NCI-H2029 (cell line): ENCODE measurements around the gene RBM5.

Source experiments
- DNase-seq: peaks from one replicate; lab custom pipeline; 2025; lab: John Stamatoyannopoulos, UW

RBM5 gene

DNA sequence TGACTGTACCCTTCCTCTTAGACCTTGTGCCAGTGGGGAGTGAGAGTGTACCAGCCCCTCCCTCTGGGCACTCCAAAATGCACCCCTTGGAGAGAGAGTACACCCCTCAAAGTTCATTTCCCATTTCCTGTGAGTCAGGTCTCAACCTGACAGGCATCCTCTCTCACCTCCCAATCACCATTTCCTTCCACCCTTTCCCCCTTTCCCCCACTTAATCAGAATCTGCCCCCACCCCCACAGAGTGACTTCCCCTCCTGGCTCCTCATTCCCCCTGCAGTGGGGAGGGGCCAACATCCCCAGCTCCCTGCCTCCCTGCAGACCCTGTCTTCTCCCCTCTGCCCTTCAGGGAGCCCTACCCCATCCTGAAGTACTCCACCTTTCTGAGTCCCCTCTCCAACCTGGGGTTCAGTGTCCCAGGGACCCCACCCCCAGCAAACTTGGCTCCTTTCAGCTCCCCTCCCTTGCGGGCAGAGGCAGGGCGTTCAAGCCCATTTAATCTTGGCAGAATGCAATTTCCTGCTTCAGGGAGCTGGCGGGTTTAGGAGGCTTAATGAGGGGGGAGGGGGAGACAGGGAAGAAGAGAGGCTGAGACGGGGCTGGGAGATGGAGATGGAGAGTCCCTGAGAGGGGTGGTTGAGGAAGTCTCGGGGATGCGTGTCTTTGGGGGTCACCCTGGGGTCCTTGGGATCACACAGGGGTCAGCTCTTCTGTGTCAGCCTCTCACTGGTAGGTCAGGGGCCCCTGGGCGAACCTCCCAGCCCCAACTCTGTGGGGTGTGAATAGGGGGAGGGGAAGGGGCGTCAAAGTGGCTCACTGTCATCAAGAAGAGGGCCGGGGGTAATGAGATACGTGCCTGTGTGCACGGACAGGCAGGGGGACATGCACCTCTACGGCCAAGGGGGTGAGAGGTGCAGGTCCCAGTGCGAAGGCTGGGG, 49.8 kb downstream of the RBM5 start:
- DNase-seq, result peak; percentile 26

DNA sequence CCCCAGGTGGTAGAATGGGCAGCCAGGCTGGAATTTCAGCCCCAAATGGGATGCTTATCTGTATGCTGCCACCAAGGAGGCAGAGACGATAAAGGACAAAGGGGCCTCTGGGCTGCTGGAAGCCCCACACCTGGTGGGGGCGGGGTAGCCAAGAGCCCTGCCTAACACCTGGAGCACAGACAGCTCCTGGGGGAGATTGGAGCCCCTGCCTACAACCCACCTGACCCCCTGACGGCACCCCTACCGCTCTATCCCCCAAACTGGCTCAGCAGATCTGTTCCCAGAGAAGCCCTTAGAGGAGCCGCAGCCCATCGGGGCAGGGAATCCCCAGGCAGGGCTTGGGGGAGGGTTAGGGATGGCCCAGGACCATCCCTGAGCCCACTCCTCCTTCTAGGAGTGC, 50.6 kb downstream of the RBM5 start:
- DNase-seq, result no peak

DNA sequence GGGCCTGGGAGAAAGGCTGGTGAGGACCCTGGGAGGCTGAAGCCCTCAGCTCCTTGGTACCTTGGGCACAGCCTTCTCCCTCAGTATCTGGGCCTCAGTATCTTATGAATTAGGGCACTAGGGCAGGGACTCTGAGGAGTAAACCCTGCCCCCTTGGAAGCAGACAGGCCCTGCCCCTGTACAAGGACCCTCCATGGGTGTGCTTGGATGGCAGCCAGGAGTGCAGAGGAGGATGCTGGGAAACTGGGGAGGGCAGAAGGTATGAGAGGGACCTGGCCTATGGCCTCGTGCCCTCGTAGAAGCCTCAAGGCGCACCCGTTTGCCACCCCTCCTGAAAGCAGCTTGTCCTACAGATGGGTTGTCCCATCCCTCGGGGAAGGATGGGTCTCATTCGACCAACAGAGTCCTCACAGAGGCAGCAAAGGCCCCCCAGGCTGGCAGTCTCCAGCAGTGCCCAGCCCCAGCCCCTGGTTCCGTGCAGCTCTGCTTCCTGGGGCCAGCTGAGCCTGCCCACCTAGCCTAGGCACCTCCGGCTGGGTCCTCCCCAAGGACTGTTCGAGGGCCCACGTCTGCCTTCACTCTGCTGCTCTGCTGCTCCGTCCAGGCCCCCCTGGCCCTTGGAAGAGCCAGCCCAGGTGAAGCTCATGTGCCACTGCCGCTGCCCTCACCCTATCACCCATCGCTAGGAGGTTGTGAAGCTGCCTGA, 51.2 kb downstream of the RBM5 start:
- no peak for DNase-seq

DNA sequence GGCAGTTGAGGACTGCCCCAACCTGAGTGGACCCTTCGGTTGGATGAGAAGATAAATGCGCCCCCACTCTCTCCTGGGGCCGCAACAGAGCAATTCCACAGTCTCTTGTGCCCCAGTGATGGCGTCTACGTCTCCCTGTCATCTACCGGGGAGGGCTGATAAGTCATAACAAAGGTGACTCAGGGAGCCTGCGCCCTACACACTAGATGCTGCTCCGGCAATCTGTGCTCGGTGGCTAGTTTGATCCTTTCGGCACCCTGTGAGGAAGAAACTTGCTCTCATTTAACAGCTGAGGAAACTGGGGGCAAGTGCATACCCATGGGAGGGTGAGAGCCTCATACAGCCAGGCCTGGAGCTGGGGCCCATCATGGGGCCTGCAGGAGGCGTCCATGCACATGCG, 52.3 kb downstream of the RBM5 start:
- DNase-seq, result no peak

DNA sequence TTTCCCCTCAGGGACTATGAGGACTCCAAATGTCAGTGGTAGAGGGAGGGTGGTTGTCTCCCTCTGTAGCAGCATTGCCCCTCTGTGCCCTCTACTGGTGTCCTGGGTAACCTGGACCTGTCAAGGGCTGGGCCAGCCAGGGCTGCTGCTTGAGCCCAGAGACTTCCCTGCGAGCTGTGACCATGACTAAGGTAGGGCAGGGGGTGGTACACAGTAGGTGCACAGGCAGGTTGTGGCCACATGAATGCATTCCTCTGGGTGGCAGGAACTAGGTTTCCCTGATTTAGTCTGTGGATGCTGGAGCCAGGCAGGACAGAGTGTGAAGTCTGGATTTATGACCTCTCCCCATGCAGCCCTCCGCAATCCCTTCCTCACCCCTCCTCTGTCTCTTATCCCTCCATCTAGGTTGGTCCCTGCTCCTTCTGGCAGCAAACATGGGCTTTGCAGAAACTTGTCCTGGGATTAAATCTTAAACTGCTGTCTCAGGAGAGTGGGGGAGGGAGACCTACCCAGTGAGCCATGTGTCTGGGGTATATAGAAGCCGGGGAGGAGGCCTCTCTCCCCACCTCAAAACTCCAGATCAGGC, 57.7 kb downstream of the RBM5 start:
- DNase-seq, result no peak

DNA sequence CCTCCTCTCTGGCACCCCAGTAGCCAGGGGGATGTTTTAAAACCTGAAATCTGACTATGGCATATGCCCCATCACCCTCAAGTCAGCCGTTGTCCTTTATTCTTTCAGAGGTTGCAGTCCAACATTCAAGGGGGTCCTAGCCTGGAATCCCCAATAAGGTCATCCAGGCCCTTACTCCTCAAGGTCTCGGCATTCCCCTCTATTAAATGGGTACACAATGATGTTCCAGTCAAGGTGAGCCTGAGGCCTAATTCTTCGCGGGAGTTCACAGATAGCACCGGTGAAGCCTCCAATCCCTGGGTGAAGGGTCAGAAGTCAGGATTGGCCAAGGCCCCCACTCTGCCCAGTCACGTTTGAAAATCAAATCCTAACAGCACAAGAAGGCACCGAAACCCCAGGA, 58.3 kb downstream of the RBM5 start:
- DNase-seq, result no peak

DNA sequence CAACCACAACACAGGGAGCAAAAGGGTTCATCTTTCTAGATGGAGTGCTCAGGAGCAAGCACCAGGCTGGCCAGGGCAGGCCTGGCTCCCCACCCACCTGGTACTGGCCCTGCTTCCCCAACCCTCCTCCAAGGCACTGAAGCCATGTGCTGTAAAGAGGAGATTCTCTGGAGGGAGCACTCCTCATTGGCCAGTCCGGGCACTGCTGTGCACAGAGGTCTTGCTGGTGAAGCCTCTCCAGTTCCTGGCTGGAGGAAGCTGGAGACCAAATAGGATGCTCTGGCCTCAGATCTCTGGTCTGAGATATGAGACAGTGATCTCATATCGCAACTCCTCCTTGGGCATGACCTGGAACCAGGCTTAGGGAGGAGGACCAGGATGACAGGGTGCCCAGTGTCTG, 58.7 kb downstream of the RBM5 start:
- DNase-seq, result no peak

DNA sequence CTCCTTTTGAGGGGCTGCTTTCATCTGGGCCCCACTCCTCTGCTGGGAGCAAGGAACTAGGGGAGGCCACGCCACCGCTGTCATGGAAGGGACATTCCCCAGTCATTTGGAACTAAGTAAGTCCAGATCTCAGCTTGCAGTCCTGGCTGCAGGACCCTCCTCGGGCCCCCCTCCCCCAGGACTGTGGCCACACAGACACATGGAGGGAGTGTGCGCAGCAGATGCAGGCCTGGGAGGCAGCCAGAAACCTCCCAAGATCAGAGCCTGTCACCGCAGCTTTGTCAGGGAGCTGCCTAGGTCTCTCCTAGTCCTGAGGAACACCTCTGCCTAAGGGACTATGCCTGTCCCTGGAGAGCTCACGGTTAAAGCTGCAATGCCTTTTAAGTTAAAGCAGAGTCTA, 59.1 kb downstream of the RBM5 start:
- DNase-seq, result no peak

DNA sequence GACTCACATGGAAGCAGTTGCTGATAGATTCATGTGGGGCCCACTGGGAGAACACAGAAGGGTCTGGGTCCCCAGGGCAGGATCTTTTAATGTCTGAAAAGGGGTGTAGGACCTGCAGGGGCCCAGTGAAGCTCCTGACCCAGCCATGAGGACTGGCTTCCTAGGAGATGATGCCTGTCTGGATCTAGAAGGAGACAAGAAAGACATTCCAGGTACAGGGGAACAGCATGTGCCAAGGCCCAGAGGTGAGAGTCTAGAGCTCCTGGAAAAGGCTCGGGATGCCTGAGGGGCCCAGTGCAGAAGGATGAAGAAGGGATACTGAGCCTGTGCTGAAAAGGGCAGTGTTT, 61.7 kb downstream of the RBM5 start:
- no peak for DNase-seq

DNA sequence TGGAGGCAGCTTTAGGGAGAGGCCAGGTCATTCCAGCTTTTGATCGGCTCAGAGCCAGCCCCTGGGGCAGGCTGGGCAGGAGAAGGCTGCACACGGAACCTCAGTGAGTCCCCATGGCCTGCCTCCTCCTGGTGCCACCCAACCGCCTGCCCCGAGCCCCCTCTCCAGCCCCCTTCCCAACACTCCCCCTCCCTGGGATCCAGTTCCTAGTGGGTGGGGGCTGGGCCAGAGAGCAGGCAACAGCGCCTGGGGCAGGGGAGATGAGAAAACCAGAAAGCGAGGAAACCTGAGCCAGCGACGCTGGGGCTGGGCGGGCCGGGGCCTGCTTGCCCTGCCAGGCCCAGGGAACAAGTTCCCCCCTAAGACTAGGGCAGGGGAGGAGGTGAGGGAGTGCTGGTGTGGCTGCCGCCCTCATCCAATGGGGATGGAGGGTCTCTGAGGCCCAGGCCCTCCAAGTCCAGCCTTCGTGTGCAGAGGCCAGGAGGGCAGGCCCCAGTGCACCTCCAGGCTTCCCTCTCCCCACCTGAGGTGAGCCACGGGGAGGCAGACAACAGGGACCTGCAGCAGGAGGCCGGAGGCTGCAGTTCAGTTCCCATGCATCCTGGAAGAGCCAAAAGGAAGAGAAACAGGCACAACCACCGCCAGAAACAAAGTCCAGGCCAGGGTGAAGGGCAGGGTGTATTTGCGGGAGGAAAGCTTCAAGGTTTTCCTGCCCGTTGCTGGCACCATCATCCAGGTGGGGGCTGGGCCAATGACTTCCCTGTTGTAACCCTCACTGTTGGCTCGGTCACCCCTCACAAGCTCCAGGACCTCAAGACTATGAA, 62.4 kb downstream of the RBM5 start:
- DNase-seq, result no peak

DNA sequence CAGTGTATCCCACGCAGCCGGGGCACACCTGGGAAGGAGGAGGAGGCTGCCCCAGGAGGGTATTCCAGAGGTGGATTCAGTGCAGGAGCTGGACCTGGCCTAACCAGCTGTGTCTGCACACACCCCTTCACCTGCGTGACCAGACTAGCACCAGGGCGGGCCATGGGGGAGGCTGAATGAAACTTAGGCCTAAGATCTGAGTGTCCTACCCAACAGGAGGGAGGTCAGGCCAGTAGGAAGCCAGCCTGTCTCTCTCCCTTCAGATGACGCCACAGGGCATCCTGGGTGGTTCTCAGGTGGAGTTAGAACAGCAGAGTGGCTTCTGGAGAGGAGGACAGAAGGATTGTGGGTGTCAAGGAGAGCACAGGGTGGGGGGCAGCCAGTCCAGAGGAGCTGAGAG, 63.0 kb downstream of the RBM5 start:
- no peak for DNase-seq

DNA sequence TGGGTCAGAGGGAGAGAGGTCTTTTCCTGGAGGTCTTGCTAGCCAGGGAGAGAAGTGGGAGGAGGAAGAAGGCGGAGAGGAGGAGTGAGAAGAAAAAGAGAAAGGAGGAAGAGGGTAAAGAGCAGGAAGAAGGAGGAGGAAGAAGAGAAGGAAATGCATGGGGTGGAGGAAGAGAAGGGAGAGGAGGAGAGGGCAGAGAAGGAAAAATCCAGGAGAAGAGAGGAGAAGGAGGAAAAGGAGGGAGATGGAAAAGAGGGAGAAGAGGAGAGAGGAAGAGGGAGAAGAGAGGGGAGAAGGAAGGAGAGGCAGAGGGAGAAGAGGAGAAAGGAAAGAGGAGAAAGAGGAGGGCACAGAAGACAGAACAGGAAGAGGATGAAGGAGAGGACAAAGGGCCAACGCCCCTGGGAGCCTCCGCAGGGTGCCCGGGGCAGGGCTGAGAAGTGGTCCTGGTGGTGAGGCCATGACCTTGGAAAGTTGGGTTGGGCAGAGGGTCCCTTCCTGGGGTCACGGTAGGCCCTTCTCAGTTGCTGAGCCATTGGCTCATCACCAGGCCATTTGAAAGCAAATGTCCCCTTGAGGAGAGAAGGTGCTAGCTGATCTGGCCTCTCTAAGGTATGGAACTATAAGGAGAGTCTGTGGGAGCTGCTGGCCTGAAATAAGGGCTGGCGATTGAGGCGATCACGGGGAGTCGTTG, 65.2 kb downstream of the RBM5 start:
- DNase-seq, result no peak

DNA sequence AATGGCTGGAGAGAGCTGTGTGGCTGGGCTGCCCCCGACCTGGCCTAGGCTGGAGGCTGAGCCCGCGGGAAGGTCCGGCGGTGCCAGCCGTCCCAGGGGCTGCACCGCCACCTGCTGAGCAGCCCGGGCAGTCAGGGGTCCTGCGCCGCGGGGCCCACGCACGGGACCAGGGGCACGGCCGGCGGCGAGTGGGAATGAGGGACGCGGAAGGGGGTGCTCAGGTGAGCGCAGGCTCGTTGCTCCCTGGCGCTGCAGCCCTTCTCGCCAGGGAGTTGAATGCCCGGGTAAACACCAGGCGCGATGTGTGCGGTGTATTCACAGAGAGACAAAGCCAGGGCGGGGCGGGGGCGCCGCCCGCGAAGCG, 65.7 kb downstream of the RBM5 start:
- no peak for DNase-seq

DNA sequence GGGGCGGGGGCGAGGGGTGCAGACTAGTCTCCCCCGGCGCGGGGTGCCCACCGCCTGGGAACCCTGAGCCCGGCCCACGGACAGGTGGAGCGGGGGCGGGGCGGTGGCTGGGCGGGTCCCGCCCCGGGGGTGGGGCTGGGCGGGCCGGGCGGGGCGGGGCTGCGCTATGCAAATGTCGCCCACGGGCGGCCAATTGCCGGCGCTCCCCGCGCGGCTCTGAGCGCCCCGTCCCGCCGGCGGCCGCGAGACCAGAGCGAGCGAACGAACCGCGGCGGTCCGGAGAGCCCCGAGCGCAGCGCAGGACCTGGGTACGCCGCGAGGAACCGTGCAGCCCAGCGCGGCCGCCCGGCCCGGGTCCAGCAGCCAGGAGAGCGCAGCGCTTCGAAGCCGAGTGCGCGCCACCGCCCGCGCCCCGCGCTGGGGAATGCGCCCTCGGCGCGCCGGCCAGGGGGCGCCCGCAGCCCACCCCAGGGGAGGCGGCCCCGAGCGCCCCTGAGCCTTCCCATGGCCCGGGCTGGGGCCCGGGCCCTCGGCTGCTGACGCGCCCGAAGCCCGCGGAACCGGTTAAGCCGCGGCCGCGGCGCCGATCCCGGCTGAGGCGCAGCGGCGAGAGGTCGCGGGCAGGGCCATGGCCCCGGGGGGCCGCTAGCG, 66.2 kb downstream of the RBM5 start, which contains the start of gene SEMA3F:
Gene SEMA3F (plus strand): TSS at position 485 of the 651 bp plus-strand sequence. CDS start 4,299 bp downstream, outside the sequence.
- DNase-seq, result no peak

DNA sequence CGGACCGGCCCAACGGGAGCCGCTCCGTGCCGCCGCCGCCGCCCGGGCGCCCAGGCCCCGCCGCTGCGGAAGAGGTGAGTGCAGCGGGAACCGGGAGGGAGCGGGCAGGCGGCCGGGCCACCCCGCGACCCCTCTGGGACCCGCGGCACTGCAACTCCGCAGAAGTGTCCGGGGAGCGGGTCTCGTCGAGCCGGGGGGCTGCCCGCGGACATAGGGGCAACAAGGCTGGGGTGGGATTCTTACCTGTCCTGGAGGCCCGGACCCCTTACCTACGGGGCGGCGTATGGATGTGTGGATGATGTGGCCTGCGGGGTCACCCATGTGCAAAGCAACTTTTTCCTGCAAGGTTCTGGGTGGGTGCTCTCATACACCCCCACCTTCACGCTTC, 66.8 kb downstream of the RBM5 start:
- DNase-seq, result no peak

DNA sequence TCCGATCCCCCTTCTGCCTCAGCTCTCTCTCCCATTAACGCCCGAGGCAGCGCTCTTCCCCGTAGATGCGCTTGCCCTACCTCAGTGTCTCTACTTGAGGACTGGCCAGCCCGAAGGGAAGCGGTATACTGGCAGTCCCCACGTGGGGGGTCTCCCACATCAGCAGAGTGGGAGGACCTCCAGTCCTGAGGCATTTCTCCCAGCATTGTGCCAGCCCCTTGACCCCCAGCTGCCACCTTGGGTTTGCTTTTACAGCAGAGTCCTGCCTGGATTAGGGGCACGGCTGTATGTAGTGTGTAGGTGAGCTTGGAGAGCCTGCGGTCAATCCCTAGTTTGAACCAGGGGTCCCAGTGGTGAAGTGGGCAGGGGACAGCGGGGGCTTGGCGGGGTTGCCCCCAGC, 67.2 kb downstream of the RBM5 start:
- no peak for DNase-seq

DNA sequence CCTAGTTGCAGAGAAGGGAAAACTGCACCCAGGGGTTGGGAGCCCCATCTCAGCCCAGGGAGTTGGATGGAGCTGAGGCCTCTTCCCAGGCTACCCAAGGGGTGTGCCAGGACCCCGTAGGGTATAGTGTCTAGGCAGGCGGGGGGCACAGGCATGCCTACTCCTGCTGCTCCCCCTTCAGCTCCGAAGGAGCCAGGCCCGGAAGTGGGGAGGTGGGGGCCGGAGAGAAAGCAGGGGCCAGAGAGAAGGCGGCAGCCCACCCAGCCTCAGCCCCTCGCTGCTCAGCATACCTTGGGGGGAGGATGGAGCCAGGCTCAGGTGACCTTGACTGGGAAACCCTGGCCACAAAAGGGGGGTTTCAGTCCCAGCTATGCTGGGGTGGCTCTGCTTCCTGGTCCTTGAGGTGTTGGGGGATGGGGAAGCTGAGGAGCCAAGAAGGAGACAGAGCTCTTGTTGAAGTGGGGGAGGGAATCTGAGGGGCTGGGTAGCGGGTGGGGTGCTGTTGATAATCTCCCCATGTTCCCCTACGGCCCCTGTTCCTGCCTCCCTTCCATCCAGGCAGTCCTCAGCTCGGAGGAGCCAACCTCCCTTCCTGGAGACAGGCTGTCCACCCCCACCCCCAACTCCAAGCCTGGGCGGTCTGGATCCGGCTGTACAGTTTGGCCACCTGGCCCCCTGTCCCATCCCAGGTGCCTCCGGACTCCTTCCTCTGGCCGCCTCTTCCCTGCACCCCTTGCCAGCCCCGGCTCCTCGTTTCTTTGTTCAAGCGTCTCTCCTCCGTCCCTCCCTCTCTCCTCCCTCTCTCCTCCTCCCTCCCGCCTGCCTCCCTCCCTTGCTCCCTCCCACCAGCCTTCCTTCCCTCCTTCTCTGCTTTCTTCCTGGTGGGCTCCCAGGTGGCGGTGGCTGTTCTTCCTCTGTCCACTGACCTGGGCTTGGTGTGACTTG, 68.1 kb downstream of the RBM5 start:
- no peak for DNase-seq

DNA sequence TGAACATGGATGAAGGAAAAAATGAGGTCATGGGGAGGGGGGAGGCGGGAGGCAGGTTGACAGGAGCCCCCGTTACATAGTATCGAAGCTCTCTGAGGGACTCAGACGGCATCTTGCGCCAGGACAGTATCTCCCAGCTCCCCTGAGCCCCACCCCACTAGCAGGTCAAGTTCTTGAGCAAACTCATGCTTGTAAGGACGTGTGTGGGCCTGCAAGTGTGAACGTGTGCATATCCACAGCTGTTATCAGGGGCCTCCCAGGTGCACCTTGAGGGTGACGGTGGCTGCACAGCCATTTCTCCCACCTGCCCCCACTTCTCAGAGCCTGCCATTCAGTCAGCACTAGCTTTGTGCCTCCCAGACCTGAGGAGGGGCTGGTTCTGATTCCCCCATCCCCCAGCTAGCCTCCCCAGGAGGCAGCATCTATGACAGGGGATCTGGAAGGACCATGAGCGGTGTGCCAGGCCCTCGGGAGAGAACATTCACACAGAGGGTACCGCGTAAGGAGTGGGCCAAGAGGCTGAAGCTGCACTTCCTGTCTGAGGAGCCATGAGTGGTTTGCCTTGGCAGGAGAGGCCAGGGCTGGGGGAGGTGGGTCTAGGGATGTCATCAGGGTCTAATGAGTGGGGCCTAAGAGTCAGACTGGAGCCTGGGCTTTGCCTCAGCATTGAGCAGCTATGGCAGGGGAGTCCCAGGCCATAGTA, 69.3 kb downstream of the RBM5 start:
- DNase-seq, result peak; percentile 12

DNA sequence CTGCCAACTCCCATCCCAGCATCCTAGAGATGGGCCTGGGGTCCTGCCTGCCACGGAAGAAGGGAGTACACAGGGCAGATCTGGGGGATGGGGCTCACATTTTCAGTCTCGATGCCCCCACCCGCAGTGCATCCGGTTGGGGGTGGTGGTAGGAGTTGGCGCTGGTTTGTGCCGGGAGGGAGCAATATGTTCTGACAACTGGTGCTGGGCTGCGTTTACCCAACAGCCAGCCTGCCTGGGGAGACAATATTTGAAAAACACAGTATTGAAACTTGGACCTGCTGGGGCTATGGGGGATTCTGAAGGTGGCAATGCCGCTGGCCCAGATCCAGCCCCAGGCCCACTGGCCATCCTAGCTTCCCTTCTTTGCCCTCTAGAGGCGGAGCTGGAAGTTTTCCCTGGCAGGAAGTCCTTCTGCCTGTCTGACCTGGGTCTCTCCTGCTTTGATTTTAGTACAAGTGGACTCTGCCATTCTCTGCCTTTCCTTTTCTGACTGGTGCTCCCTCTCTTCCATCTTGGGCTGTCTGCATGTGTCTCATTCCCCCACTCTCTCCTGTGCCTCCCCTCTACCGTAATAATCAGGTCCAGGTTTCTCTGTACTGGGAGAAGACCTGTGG, 69.9 kb downstream of the RBM5 start:
- no peak for DNase-seq
